ENCODE measurements around the gene TMEM117. TPM values are rescaled to one million over a fixed set of nuclear protein-coding genes. Genes with fewer than 3 reads are reported as not detected.
"Not testable (repeated sequence)": the region's sequence is repeated elsewhere in the genome, so short reads cannot be mapped to it uniquely, and the experiment has no call there.

TMEM117 gene
- polyA plus RNA-seq, 3 donors from 2014 or later = 2.0 to 7.8 (median 4.0) TPM

DNA sequence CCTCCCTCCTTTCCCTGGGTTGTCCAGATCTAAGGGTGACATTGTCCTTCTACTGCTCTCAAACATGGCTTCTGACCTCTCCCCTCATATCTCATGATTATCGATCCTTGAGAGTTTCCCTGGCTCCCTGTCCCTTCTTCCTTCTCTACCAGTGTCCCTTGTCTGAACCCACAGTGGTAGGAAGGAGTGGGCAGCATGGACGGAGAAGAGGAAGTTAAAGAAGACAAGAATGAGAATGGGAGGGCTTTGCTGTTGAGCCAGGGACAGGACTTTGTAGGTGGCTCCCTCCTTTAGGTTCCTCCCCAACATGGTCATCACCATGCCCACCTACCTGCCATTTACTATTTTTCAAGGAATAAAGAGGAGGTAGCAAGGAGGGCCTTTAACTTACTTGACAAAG lies 166.7 kb downstream of the TMEM117 start:
- Mint-ChIP-seq H3K27ac (no peak overlapping the region), H3K4me1 (no peaks in the 10 kb centered on the region), H3K4me3 (no peak overlapping the region), H3K27me3 (ENCODE audit: low read depth in 3 of 3) (peaks cover 0 to 3% (median 0%) of the 10 kb centered on the region in 3 donors), H3K9me3 (peaks cover 0 to 1% (median 0%) of the 10 kb centered on the region in 6 donors), H3K36me3 (peaks cover 0 to 15% (median 0%) of the 10 kb centered on the region in 3 donors)
- DNase-seq = no peak

DNA sequence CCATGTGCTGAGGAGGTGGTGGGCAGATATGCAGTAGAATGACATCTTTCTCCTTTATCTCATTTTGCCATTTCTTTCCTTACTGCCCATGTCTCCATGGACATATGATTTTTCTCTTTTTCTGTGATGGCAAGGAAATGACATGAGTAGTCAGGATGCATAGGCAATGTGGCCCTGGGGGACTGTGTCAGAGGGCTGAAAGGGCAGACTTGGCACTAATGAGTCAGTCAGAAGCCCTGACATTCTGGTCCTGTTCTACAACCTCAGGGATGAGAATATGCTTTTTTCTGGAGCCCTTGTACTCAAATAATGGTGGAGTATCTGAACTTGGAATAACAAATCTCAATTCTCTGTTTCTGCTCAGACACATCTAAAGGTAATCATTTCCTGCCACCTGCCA lies 167.8 kb downstream of the TMEM117 start:
- Mint-ChIP-seq H3K36me3 (peaks cover 4 to 24% (median 7%) of the 10 kb centered on the region in 3 donors), H3K4me1 (no peaks in the 10 kb centered on the region), H3K4me3 (no peak overlapping the region), H3K27ac (no peak overlapping the region), H3K27me3 (ENCODE audit: low read depth in 3 of 3) (peaks cover 0 to 3% (median 0%) of the 10 kb centered on the region in 3 donors), H3K9me3 (peaks cover 4 to 12% (median 6%) of the 10 kb centered on the region in 6 donors)
- no peak for DNase-seq

DNA sequence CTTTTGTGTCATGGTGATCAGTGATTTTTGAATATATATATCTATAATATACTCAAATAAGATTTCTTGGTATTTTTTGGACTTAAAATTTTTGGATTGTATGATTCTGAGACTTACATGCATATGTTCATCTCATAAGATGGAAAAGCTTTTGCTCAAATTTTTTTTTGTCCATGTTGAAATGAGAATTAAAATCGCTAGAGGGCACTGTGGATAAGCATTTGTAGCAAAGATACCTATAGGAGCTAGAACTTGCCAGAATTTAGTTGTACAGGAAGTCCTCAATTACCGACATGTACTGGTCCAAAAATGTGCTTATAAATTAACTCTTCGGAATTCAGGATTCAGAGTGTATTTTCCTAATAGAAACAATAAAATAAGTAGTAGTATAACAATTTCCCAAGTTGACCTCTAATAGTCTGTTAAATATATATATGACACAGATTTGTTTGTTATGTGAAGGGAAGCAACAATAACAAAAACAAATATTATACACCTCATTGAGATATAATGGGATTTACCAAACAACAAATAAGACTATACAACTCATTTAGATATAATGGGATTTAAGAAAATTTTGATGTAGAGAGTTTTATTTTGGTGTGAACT lies 179.6 kb downstream of the TMEM117 start:
- Mint-ChIP-seq H3K9me3 (no peaks in the 10 kb centered on the region), H3K4me3 (no peak overlapping the region), H3K36me3 (no peaks in the 10 kb centered on the region), H3K4me1 (no peaks in the 10 kb centered on the region), H3K27me3 (ENCODE audit: low read depth in 3 of 3) (peaks cover 0 to 3% (median 0%) of the 10 kb centered on the region in 3 donors), H3K27ac (no peak overlapping the region)
- DNase-seq = peak; percentile 3 to 26 (median 23)

DNA sequence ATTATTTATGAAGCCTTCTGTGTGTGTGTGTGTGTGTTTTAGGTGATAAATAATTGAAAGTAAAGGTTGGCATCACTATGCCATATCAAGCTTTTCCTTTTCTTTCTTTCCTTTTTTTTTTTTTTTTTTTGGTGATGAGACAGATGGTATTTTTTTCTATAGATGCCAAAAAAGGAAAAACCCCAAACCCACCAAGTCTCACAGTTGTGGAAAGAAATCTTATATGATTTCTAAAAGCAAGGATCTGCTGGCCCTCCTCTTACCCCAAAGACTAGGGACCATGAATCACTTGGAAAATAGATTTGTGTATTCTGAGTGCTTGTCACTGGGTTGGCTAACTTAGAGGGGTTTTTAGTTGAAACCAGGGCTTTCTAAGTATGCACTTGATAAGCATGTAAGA lies 181.3 kb downstream of the TMEM117 start:
- DNase-seq = no peak
- Mint-ChIP-seq H3K9me3 (no peaks in the 10 kb centered on the region), H3K4me1 (peaks cover 0 to 2% of the 10 kb centered on the region in 2 donors), H3K36me3 (peaks cover 0 to under 1% (median 0%) of the 10 kb centered on the region in 3 donors), H3K27me3 (ENCODE audit: low read depth in 3 of 3) (peaks cover 0 to 3% (median 0%) of the 10 kb centered on the region in 3 donors), H3K27ac (no peak overlapping the region), H3K4me3 (no peak overlapping the region)

DNA sequence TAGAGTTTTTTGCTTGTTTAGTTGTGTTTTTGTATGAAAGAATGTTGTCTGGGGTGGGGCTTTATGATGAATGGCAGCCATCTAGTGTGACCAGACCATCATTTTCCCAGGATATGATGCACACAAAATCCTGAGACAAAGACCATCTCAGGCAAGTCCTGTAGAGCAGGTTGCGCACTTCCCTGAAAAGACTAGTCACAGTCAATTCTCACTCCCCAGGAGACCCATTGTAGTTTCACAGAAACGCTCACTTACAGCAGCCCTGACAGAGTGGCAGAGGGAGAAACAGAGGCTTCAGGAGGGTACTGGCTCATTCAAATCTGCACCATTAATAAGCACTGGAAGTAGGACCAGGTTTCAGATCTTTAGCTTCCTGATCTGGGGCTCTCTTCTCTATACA lies 183.2 kb downstream of the TMEM117 start:
- Mint-ChIP-seq H3K27me3 (ENCODE audit: low read depth in 3 of 3) (peaks cover 0 to 2% (median 0%) of the 10 kb centered on the region in 3 donors), H3K4me3 (no peak overlapping the region), H3K27ac (no peak overlapping the region), H3K36me3 (peaks cover 0 to 4% (median 0%) of the 10 kb centered on the region in 3 donors), H3K9me3 (peaks cover 0 to 2% (median 0%) of the 10 kb centered on the region in 6 donors), H3K4me1 (peaks cover 0 to 2% of the 10 kb centered on the region in 2 donors)
- no peak for DNase-seq

DNA sequence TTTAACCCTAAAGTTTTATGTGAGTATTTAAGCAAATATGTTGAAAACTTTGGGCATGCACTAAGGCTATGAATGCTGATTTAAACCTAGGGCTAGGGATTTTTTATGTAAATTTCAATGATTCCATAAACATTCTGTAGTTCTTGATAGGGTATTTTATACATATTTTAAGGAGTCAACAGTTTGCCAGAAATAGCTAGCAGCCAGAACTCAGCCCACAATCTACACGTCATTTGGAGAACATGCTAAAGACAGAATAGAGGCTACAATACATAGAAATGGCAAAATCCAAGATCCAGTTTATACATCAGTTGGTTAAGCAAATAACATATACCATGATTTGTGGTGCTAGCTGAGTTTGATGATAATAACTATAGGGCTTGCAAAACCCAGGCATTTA lies 184.7 kb downstream of the TMEM117 start:
- peaks cover 0 to 4% (median 0%) of the 10 kb centered on the region in 3 donors for H3K36me3 Mint-ChIP-seq
- no peak overlapping the region for H3K27ac Mint-ChIP-seq
- H3K9me3 Mint-ChIP-seq = peaks cover 0 to 2% (median 0%) of the 10 kb centered on the region in 6 donors
- peaks cover 0 to 2% of the 10 kb centered on the region in 2 donors for H3K4me1 Mint-ChIP-seq
- peaks cover 0 to 2% (median 1%) of the 10 kb centered on the region in 3 donors for H3K27me3 Mint-ChIP-seq (ENCODE audit: low read depth in 3 of 3)
- DNase-seq = no peak
- H3K4me3 Mint-ChIP-seq = no peak overlapping the region

DNA sequence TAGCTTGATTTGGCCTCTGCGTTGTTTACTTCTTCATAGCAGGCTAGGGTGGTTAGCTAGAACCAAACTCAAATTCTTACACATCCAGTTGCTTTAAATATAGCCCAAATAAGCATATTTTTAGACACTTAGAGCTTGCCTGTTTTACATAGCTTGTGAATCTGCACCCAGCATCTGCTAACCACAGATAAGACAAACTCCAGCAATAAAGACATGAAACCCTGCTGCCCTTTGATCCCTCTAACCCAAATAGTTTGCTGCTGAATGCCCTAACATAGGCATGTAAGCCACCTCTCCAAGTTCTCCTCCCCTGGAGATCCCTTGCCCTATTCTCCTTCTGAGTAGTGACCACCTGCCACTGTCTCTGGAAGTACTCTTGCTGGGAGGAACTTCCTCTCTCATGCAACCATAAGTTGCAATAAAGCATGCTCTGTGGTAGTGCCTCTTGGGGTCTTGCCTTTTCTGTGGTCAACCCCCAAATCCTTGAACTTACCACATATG lies 185.6 kb downstream of the TMEM117 start:
- DNase-seq = no peak
- no peak overlapping the region for H3K27ac Mint-ChIP-seq
- H3K9me3 Mint-ChIP-seq = peaks cover 0 to 2% (median 0%) of the 10 kb centered on the region in 6 donors
- H3K36me3 Mint-ChIP-seq = peaks cover 0 to 4% (median 0%) of the 10 kb centered on the region in 3 donors
- no peak overlapping the region for H3K4me3 Mint-ChIP-seq
- peaks cover 0 to 2% of the 10 kb centered on the region in 2 donors for H3K4me1 Mint-ChIP-seq
- peaks cover 0 to 2% (median 1%) of the 10 kb centered on the region in 3 donors for H3K27me3 Mint-ChIP-seq (ENCODE audit: low read depth in 3 of 3)

DNA sequence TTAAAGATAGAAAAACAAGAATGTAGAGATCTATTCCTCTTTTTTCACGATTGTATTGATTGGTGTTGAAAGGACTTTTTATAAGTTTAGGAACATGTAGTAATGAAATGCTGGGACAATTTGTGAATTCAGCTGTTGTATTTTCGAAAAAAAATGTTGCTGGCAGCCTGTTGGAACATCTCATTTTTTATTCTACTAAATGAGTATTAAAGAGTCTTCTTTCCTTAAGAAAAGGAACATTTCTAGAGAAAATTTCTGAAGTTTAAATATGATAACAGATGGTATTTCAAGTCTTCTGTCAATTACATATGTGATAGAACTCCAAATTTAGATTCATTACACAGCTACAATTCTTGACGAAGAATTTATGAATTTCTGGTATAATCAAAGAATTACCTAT lies 189.6 kb downstream of the TMEM117 start:
- Mint-ChIP-seq H3K4me3 (no peak overlapping the region), H3K9me3 (peaks cover 0 to 5% (median under 1%) of the 10 kb centered on the region in 6 donors), H3K4me1 (peaks cover 0 to 2% of the 10 kb centered on the region in 2 donors), H3K27ac (no peak overlapping the region), H3K36me3 (peaks cover 0 to 4% (median 0%) of the 10 kb centered on the region in 3 donors), H3K27me3 (ENCODE audit: low read depth in 3 of 3) (peaks cover 0 to 2% (median 1%) of the 10 kb centered on the region in 3 donors)
- DNase-seq = no peak

DNA sequence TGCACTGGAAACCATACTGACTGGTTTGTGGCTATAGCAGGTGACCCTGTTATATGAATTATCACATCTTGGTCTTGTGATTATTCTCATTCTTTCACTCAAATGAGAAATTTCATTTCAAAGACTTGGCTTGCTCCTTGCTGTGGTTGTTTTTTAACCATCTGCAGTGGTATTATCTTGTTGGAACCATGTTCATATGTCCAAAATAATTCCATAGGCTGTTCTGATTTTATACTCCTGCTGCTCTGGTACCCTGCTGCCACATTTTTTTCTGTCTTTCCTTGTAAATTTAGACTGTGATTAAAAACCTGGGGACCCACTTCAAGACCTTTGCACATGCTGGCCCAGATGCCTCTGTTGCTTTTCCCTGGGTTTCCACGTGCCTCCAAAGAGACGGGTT lies 190.2 kb downstream of the TMEM117 start:
- DNase-seq = no peak
- Mint-ChIP-seq H3K4me3 (no peak overlapping the region), H3K4me1 (peaks cover 0 to 2% of the 10 kb centered on the region in 2 donors), H3K27me3 (ENCODE audit: low read depth in 3 of 3) (peaks cover 0 to 2% (median 1%) of the 10 kb centered on the region in 3 donors), H3K36me3 (peaks cover 0 to 4% (median 0%) of the 10 kb centered on the region in 3 donors), H3K9me3 (peaks cover 0 to 5% (median under 1%) of the 10 kb centered on the region in 6 donors), H3K27ac (no peak overlapping the region)

DNA sequence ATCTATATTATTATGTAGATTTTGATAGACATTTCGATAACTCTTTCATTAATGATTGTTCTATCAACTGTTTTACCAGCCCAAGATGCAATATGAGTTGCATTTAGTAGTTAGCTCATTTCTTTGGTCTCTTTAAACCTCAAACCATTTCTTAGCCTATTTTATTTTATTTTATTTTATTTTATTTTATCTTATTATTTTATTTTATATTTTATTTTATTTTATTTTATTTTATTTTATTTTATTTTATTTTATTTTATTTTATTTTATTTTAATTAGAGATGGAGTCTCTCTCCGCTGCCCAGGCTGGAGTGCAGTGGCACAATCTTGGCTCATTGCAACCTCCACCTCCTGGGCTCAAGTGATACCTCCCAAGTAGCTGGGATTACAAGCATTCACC lies 191.0 kb downstream of the TMEM117 start:
- H3K27me3 Mint-ChIP-seq (ENCODE audit: low read depth in 3 of 3); DNase-seq; H3K36me3 Mint-ChIP-seq; H3K27ac Mint-ChIP-seq; H3K9me3 Mint-ChIP-seq; H3K4me1 Mint-ChIP-seq; H3K4me3 Mint-ChIP-seq: not testable (repeated sequence)

DNA sequence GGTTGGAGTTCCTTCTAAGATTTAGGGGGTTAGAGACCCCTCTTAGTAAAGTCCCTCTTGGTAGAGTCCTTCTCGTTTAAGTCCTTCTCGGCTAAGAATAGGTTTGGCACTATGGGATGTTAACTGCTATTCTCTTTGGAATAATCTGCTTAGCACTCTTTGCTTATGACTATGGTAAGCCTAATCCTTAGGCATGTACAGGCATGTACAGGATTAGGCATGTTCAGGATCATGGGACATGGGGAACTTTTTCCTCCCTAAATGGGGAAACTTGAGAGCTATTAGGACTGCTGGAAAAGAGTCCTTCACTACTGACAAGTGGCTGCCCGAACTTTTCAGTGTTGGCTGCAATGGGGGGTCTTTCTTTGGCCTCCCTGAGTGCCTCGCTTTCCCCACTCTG lies 193.3 kb downstream of the TMEM117 start:
- H3K27ac Mint-ChIP-seq = no peak overlapping the region
- H3K4me3 Mint-ChIP-seq = no peak overlapping the region
- DNase-seq = no peak
- H3K27me3 Mint-ChIP-seq (ENCODE audit: low read depth in 3 of 3) = peaks cover 0 to 1% (median 0%) of the 10 kb centered on the region in 3 donors
- peaks cover 0 to 5% (median 0%) of the 10 kb centered on the region in 6 donors for H3K9me3 Mint-ChIP-seq
- H3K36me3 Mint-ChIP-seq = peaks cover 3 to 8% (median 4%) of the 10 kb centered on the region in 3 donors
- H3K4me1 Mint-ChIP-seq = no peaks in the 10 kb centered on the region

DNA sequence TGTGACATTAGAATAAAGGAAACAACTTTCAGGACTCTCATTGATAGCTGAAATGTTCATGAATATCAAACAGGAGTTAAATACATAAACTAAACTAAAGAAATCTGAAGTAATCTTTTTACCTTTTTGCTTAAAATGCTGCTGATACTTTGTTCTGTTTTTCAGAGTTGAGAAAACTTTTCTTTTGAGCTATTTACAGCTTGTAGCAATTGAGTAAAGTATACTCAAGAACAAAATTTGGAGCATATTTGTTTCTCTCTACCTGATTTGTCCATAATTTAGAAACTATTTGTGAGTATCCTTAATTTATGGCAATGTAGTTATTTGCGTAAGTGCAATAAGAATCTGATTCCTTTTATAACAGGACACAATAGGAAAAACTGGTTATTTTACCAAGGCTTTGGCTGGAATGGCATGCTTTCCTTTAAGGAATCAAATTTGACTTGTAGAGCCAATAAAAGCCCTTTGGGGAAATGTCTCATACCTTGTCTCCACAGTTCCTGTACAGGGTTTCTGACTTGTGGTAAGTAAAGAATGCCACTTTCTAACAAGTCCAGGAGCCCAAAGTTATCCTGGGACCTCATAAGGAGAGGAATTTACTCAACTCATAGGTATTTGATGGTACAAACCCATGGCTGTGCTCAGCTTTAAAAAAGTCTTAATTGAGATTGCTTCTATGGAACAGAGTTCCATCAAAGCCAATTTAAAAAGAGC lies 195.7 kb downstream of the TMEM117 start:
- H3K27me3 Mint-ChIP-seq (ENCODE audit: low read depth in 3 of 3) = no peaks in the 10 kb centered on the region
- no peak overlapping the region for H3K27ac Mint-ChIP-seq
- H3K4me1 Mint-ChIP-seq = no peaks in the 10 kb centered on the region
- DNase-seq = no peak
- peaks cover 3 to 8% (median 4%) of the 10 kb centered on the region in 3 donors for H3K36me3 Mint-ChIP-seq
- peaks cover 0 to 5% (median 0%) of the 10 kb centered on the region in 6 donors for H3K9me3 Mint-ChIP-seq
- no peak overlapping the region for H3K4me3 Mint-ChIP-seq

DNA sequence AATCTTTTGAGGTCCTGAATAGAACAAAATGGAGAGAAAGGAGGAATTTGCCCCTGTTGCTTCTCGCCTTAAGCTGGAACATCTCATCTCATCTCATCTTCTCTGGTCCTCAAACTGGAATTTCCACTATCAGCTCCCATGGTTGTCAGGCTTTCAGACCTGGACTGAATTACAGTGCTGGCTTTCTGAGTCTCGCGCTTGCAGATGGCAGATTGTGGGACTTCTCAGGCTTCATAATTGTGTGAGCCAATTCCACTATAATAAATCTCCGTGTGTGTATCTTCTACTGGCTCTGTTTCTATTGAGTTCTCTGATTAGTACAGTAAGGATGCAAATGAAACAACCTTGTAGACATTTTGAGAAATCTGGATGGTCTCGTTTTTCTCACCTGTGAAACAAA lies 199.0 kb downstream of the TMEM117 start:
- Mint-ChIP-seq H3K4me3 (no peak overlapping the region), H3K4me1 (no peaks in the 10 kb centered on the region), H3K27me3 (ENCODE audit: low read depth in 3 of 3) (no peaks in the 10 kb centered on the region), H3K36me3 (peaks cover 3 to 8% (median 8%) of the 10 kb centered on the region in 3 donors), H3K9me3 (peaks cover 0 to 3% (median 0%) of the 10 kb centered on the region in 6 donors), H3K27ac (no peak overlapping the region)
- no peak for DNase-seq

DNA sequence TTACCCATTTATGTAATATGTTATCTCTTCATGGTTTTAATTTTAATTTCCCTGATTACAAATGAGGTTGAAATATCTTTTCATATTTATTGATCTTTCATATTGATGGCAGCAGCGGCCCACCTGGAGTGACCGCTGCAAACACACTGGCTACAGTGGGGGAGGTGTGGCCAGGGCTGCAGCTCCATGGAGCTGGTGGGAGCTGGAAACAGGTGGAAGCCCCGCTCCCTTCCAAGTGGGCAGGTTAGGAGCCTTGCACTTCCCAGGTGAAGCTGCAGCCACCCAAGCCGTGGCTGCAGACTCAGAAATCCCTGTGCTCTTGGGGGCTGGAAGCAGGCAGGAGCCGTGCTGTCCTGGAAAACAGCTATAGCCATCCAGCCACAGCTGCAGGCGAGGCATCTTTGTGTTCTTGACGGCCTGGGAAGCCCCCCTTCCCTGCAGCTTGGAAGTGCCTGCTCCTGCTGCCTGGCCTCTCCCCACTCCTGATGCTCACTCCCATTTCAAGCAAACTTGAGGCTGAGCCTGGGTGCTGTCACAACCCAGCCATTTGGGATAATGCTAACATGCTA lies 201.1 kb downstream of the TMEM117 start:
- DNase-seq = no peak
- Mint-ChIP-seq H3K36me3 (peaks cover 3 to 8% (median 7%) of the 10 kb centered on the region in 3 donors), H3K9me3 (peaks cover 0 to 2% (median 0%) of the 10 kb centered on the region in 6 donors), H3K4me1 (no peaks in the 10 kb centered on the region), H3K27ac (no peak overlapping the region), H3K4me3 (no peak overlapping the region), H3K27me3 (ENCODE audit: low read depth in 3 of 3) (no peaks in the 10 kb centered on the region)
